Activated T-cell treated with anti-CD3 and anti-CD28 coated beads for 24 hours (primary cell): ENCODE results near the gene TINCR.
"Not testable (repeated sequence)": the region's sequence is repeated elsewhere in the genome, so short reads cannot be mapped to it uniquely, and the experiment has no call there.

Source experiments
- DNase-seq: peaks from one replicate; pipeline ENCODE4 v3.0.0-alpha.2; 2020; ENCODE audit warnings: low read depth

The TINCR gene

GRCh38 chr19:5567360-5567969 lies at the start of gene TINCR:
Gene TINCR (minus strand): TSS chr19:5567953.
- DNase-seq: no peak

- no peak for DNase-seq
Observed at GRCh38 chr19:5617080-5617479, 49.3 kb upstream of the TINCR start.

GRCh38 chr19:5615756-5616327 lies 48.1 kb upstream of the TINCR start:
- DNase-seq: no peak

GRCh38 chr19:5612891-5613865 lies 45.4 kb upstream of the TINCR start:
- DNase-seq: no peak

- DNase-seq: no peak
Observed at GRCh38 chr19:5609881-5610448, 42.2 kb upstream of the TINCR start.

- not testable (repeated sequence) for DNase-seq
Observed at GRCh38 chr19:5608766-5609165, 41.0 kb upstream of the TINCR start.

- no peak for DNase-seq
Observed at GRCh38 chr19:5608291-5608690, 40.5 kb upstream of the TINCR start.

GRCh38 chr19:5607318-5608275 lies 39.8 kb upstream of the TINCR start:
- no peak for DNase-seq

- no peak for DNase-seq
Observed at GRCh38 chr19:5605362-5605761, 37.6 kb upstream of the TINCR start.

- DNase-seq: no peak
Observed at GRCh38 chr19:5603626-5604025, 35.9 kb upstream of the TINCR start.

GRCh38 chr19:5600797-5601196 lies 33.0 kb upstream of the TINCR start:
- DNase-seq: no peak

GRCh38 chr19:5595745-5596144 lies 28.0 kb upstream of the TINCR start:
- no peak for DNase-seq

GRCh38 chr19:5595129-5595528 lies 27.4 kb upstream of the TINCR start:
- no peak for DNase-seq

GRCh38 chr19:5594521-5594950 lies 26.8 kb upstream of the TINCR start:
- no peak for DNase-seq

- DNase-seq: no peak
Observed at GRCh38 chr19:5593343-5594255, 25.8 kb upstream of the TINCR start.

GRCh38 chr19:5592531-5593342 lies 25.0 kb upstream of the TINCR start:
- no peak for DNase-seq

GRCh38 chr19:5591476-5591875 lies 23.7 kb upstream of the TINCR start:
- no peak for DNase-seq

- DNase-seq: no peak
Observed at GRCh38 chr19:5590865-5591154, 23.1 kb upstream of the TINCR start.

- DNase-seq: no peak
Observed at GRCh38 chr19:5590151-5590864, 22.6 kb upstream of the TINCR start.
